Osteoblast (primary cell): Measurements from ENCODE around the gene ZSWIM1. TPM values are rescaled to one million over a fixed set of nuclear protein-coding genes. Genes with fewer than 3 reads are reported as not detected.

Experiments used
- DNase-seq: peaks from one replicate; pipeline ENCODE4 v3.0.0; 2011; ENCODE audit warnings: low spot score, mixed read lengths; ENCODE audit not compliant: insufficient read length; ENCODE audit errors: missing footprints
- H2AFZ ChIP-seq: 2 replicates; pipeline ENCODE4 v1.6.0; 2011; ENCODE audit warnings: mild to moderate bottlenecking, low read length
- H3K27ac ChIP-seq: 2 replicates; pipeline ENCODE4 v1.5.1; 2011; ENCODE audit warnings: mild to moderate bottlenecking, low read depth, low read length, moderate library complexity
- H3K27me3 ChIP-seq: 2 replicates; pipeline ENCODE4 v1.6.0; 2012; ENCODE audit warnings: mild to moderate bottlenecking, control low read depth, inconsistent platforms, low read length, moderate library complexity; ENCODE audit not compliant: insufficient read depth
- H3K36me3 ChIP-seq: 2 replicates; pipeline ENCODE4 v1.5.1; 2011; ENCODE audit warnings: mild to moderate bottlenecking, low read length, control low read depth, moderate library complexity; ENCODE audit not compliant: insufficient read depth
- H3K4me1 ChIP-seq: 2 replicates; pipeline ENCODE4 v1.5.1; 2011; ENCODE audit warnings: mild to moderate bottlenecking, low read length, control low read depth, moderate library complexity; ENCODE audit not compliant: insufficient read depth
- H3K4me2 ChIP-seq: 2 replicates; pipeline ENCODE4 v1.6.0; 2011; ENCODE audit warnings: mild to moderate bottlenecking, low read length; ENCODE audit not compliant: insufficient read depth
- H3K4me3 ChIP-seq: fragments of 200-600 bp; sonication (generic); 3 replicates; pipeline ENCODE4 v1.5.1; 2012; ENCODE audit warnings: mild to moderate bottlenecking, low read length, inconsistent platforms; ENCODE audit not compliant: insufficient read depth
- H3K79me2 ChIP-seq: 2 replicates; pipeline ENCODE4 v1.6.0; 2012; ENCODE audit warnings: mild to moderate bottlenecking, low read length, control low read depth, inconsistent platforms; ENCODE audit not compliant: insufficient read depth
- H3K9me3 ChIP-seq: 2 replicates; pipeline ENCODE4 v1.5.1; 2011; ENCODE audit warnings: low read depth, low read length, control low read depth
- H4K20me1 ChIP-seq: 2 replicates; pipeline ENCODE4 v1.6.0; 2012; ENCODE audit warnings: mild to moderate bottlenecking, low read length, control low read depth; ENCODE audit not compliant: insufficient read depth
- total RNA-seq: library from RNA; depleted of rRNA; stranded (reverse); fragments of >200 nt; gene quantifications from 2 replicates; pipeline ENCODE4 v1.2.3, GENCODE V29; 2012
- TF ChIP-seq, protein P1 (sequence below): IDR thresholded peaks from 2 replicates; pipeline ENCODE4 v1.5.1; 2011; ENCODE audit warnings: mild to moderate bottlenecking, low read depth, low read length, moderate library complexity; ENCODE audit errors: extremely low read depth

ZSWIM1 gene
- total RNA-seq, 1 donor, result 7.6 TPM

DNA sequence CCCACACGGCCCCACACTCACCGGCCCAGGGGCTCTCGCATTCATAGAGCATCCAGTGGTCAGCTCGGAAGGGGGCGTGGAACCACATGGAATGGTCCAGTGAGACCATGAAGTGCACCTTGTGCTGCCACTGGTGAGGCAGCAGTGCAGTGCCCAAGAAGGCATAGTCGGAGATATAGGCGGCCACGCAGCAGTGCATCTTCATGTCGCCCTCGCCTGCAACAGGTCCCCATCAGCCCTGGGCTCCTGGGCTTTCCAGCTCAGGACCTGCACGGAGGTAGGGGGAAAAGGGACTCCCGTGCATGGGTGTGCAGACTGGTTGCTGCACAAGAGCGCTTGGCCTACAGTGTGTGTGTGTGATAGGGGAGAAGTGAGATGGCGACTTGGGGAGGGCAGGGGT, 37.5 kb upstream of the ZSWIM1 start:
- H3K36me3 ChIP-seq, result peaks cover 61% of the 10 kb centered on the region

DNA sequence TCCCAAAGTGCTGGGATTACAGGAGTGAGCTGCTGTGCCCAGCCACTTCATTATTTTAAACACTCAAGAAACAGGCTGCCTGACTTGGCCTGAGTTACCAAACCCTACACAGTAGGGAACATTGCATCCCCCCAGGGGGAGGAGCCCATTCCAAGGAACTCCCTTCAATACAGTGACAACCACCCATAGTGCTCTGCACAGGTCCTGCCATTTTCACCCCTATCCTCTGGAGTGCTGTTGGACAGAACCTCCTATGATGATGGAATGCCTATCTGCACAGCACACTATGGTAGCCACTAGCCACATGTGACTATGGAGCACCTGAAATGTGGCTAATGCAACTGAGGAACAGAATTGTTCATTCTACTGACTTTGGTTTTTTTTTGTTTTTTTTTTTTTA, 35.6 kb upstream of the ZSWIM1 start:
- Histone ChIP-seq H3K36me3 (peaks cover 54% of the 10 kb centered on the region), H3K4me2 (no peak overlapping the region), H3K4me1 (peaks cover 11% of the 10 kb centered on the region), H3K27me3 (no peaks in the 10 kb centered on the region), H3K27ac (no peak overlapping the region), H2AFZ (no peak overlapping the region), H3K9me3 (no peaks in the 10 kb centered on the region), H4K20me1 (peaks cover 2% of the 10 kb centered on the region), H3K79me2 (no peaks in the 10 kb centered on the region), H3K4me3 (no peak overlapping the region)
- TF ChIP-seq, protein P1, sequence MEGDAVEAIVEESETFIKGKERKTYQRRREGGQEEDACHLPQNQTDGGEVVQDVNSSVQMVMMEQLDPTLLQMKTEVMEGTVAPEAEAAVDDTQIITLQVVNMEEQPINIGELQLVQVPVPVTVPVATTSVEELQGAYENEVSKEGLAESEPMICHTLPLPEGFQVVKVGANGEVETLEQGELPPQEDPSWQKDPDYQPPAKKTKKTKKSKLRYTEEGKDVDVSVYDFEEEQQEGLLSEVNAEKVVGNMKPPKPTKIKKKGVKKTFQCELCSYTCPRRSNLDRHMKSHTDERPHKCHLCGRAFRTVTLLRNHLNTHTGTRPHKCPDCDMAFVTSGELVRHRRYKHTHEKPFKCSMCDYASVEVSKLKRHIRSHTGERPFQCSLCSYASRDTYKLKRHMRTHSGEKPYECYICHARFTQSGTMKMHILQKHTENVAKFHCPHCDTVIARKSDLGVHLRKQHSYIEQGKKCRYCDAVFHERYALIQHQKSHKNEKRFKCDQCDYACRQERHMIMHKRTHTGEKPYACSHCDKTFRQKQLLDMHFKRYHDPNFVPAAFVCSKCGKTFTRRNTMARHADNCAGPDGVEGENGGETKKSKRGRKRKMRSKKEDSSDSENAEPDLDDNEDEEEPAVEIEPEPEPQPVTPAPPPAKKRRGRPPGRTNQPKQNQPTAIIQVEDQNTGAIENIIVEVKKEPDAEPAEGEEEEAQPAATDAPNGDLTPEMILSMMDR, result no peak
- no peak for DNase-seq

More for the DNA sequence above, 37.5 kb upstream of the ZSWIM1 start:
- H3K4me3 ChIP-seq, result no peak overlapping the region
- no peak overlapping the region for H3K27ac ChIP-seq
- H3K27me3 ChIP-seq, result no peaks in the 10 kb centered on the region
- peaks cover 11% of the 10 kb centered on the region for H3K4me1 ChIP-seq
- TF ChIP-seq, protein P1, result no peak
- no peaks in the 10 kb centered on the region for H3K9me3 ChIP-seq
- no peak overlapping the region for H2AFZ ChIP-seq
- DNase-seq, result peak; percentile 41
- no peaks in the 10 kb centered on the region for H3K79me2 ChIP-seq
- H4K20me1 ChIP-seq, result peaks cover 5% of the 10 kb centered on the region
- no peak overlapping the region for H3K4me2 ChIP-seq

- no peaks in the 10 kb centered on the region for H3K9me3 ChIP-seq
Measured at GRCh38 chr20:45848421-45848820, 32.6 kb upstream of the ZSWIM1 start.

GRCh38 chr20:45848969-45849582, 32.0 kb upstream of the ZSWIM1 start:
- no peaks in the 10 kb centered on the region for H3K9me3 ChIP-seq

More at GRCh38 chr20:45848421-45848820, 32.6 kb upstream of the ZSWIM1 start:
- DNase-seq, result no peak
- peaks cover 37% of the 10 kb centered on the region for H3K36me3 ChIP-seq
- no peaks in the 10 kb centered on the region for H3K27me3 ChIP-seq
- no peak overlapping the region for H3K4me3 ChIP-seq
- no peak overlapping the region for H3K4me2 ChIP-seq
- no peaks in the 10 kb centered on the region for H3K4me1 ChIP-seq
- TF ChIP-seq, protein P1, result no peak
- peaks cover 4% of the 10 kb centered on the region for H4K20me1 ChIP-seq
- peaks cover 2% of the 10 kb centered on the region for H3K79me2 ChIP-seq
- no peak overlapping the region for H3K27ac ChIP-seq
- no peak overlapping the region for H2AFZ ChIP-seq

More at GRCh38 chr20:45848969-45849582, 32.0 kb upstream of the ZSWIM1 start:
- Histone ChIP-seq H3K27me3 (no peaks in the 10 kb centered on the region), H3K4me3 (no peak overlapping the region), H3K36me3 (peaks cover 31% of the 10 kb centered on the region), H4K20me1 (peaks cover 4% of the 10 kb centered on the region), H3K27ac (no peak overlapping the region), H3K4me2 (no peak overlapping the region), H2AFZ (no peak overlapping the region), H3K4me1 (no peaks in the 10 kb centered on the region), H3K79me2 (peaks cover 6% of the 10 kb centered on the region)
- TF ChIP-seq, protein P1, result no peak
- no peak for DNase-seq
